Occipital lobe (tissue), 2 donors: ENCODE measurements around the gene PAQR7. TPM values are rescaled to one million over a fixed set of nuclear protein-coding genes. Genes with fewer than 3 reads are reported as not detected.
"Not testable (repeated sequence)": the region's sequence is repeated elsewhere in the genome, so short reads cannot be mapped to it uniquely, and the experiment has no call there.

Source experiments
- DNase-seq: peaks from one replicate; lab custom pipeline; 2025; lab: John Stamatoyannopoulos, UW
- total RNA-seq: library from RNA; depleted of rRNA; stranded (reverse); fragments of >200 nt; gene quantifications from one replicate; pipeline ENCODE4 v1.2.3, GENCODE V29; 2014

PAQR7 gene
- total RNA-seq, 1 donor from 2014 or later, result 8.1 TPM

- DNase-seq, result no peak
Measured at GRCh38 chr1:25847929-25848328, 27.6 kb downstream of the PAQR7 start.

- DNase-seq, result no peak
Measured at GRCh38 chr1:25845664-25846063, 29.8 kb downstream of the PAQR7 start.

- no peak for DNase-seq
Measured at GRCh38 chr1:25844536-25845337, 30.8 kb downstream of the PAQR7 start.

GRCh38 chr1:25843483-25843882 is 32.0 kb downstream of the PAQR7 start:
- no peak for DNase-seq

GRCh38 chr1:25839808-25840207 is 35.7 kb downstream of the PAQR7 start:
- not testable (repeated sequence) for DNase-seq

GRCh38 chr1:25837262-25837875 is 38.1 kb downstream of the PAQR7 start:
- no peak for DNase-seq

- no peak for DNase-seq
Measured at GRCh38 chr1:25836695-25837094, 38.8 kb downstream of the PAQR7 start.

GRCh38 chr1:25834894-25835293 is 40.6 kb downstream of the PAQR7 start:
- DNase-seq, result no peak

- no peak for DNase-seq
Measured at GRCh38 chr1:25833158-25833557, 42.4 kb downstream of the PAQR7 start.

GRCh38 chr1:25832336-25833037 is 43.0 kb downstream of the PAQR7 start:
- DNase-seq, result no peak

- DNase-seq, result no peak
Measured at GRCh38 chr1:25831569-25832196, 43.8 kb downstream of the PAQR7 start.

- DNase-seq, result no peak
Measured at GRCh38 chr1:25829046-25829445, 46.5 kb downstream of the PAQR7 start.

GRCh38 chr1:25828491-25828890 is 47.0 kb downstream of the PAQR7 start:
- no peak for DNase-seq

GRCh38 chr1:25826571-25826970 is 48.9 kb downstream of the PAQR7 start:
- no peak for DNase-seq

GRCh38 chr1:25825605-25826004 is 49.9 kb downstream of the PAQR7 start:
- no peak for DNase-seq

GRCh38 chr1:25821630-25822091 is 53.8 kb downstream of the PAQR7 start:
- no peak for DNase-seq

- no peak for DNase-seq
Measured at GRCh38 chr1:25821112-25821476, 54.4 kb downstream of the PAQR7 start.

GRCh38 chr1:25820247-25821111 is 55.0 kb downstream of the PAQR7 start:
- DNase-seq, result no peak

- DNase-seq, result peak; percentile 83
Measured at GRCh38 chr1:25819491-25820246, 55.8 kb downstream of the PAQR7 start, which contains the start of gene MTFR1L. Gene MTFR1L, plus strand, starts transcription at chr1:25819954. Its CDS starts 3,151 bp downstream, at chr1:25823105.

GRCh38 chr1:25818569-25818968 is 56.9 kb downstream of the PAQR7 start:
- DNase-seq, result no peak
